ENCODE results near the gene IGFALS.
A peak's percentile ranks its signal among the peaks of the same experiment; 100 is the strongest.

Gene IGFALS

GRCh38 chr16:1775006-1775845 lies 18.3 kb downstream of the IGFALS start:
- ATAC-seq: no peak

DNA sequence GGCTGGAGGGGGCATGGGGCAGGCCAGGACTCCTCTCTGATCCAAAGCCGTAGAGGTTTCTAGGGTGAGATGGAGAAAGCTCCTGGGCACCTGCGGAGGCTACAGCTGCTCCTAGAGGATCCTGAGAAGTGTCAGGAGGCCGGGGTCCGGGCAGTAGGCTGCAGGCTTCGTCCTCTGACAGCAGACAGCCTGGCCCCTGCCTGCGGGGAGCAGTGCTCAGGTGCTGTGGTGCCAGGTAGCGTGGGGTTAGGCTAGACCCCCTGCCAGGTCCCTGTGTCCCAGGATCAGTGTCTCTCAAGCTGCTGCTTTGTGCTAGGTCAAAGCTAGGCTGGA lies 19.1 kb downstream of the IGFALS start:
- ATAC-seq: no peak

DNA sequence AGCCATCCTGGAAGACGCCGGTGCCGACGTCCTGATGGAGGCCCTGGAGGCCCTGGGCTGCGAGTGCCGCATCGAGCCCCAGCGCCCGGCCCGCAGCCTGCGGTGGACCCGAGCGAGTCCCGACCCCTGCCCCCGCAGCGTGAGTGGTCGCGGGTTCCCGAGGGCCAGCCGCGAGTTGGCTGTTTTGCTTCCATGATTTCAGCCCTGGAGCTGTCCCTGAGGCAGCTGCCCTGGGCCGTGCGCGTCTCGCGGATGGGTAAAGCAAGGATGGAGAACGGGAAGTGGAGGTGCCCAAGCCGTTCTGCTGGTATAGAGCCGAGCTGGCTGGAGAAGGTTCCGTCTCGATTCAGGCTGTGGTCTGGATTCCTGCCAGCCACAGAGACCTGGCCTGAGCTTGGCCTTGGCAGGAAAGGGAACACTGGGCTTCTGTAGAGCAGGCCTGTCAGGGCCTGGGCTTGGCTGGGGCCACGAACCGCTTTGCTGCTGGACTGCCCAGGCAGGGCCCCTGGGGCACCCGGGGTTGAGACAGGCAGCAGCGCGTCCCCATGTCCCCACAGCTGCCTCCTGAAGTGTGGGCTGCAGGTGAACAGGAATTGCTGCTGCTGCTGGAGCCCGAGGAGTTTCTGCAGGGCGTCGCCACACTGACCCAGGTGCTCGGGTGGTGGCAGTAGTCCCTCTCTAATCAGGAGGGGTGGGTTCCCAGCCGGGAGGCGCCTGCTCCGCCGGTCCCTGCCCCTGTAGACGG lies 19.6 kb downstream of the IGFALS start:
- no peak for ATAC-seq

DNA sequence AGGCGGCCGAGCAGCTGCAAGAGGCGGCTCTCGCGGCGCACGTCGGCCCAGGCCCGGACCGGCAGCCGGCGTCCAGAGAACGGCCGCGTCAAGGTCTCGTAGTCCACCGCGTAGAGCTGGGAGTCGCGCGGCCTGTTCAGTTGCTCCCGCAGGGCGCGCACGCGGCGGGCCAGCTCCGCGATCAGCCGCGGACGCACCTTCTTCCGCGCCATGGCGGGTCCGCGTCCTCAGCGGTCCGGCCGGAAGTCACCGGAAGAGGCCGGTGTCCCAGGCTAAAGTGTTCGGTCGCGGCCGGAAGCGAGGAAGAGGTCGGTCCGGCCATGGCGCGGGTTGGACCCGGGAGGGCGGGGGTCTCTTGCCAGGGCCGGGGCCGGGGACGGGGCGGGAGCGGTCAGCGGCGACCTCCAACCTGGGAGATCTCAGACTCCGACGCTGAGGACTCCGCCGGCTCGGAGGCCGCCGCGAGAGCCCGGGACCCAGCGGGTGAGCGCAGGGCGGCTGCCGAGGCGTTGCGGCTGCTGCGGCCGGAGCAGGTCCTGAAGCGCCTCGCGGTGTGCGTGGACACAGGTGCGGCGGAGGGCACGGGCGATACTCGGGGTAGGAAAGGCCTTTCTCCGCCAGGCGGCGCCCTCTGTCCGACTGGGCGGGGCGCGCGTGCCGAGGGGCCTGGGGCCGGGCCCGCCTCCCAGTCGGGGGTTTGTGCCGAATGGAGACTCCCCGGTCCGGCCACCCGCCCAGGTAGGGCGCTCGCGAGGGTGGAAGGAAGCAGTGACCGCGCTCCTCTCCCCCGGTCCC lies 20.4 kb downstream of the IGFALS start, which contains the start of gene MRPS34:
MRPS34 (minus strand) TSS at position 227 of the 795 bp plus-strand sequence; CDS start at position 212, 15 bp downstream.
- ATAC-seq: peak; percentile 52

- ATAC-seq: peak; percentile 22
Observed at GRCh38 chr16:1772362-1772907, 21.1 kb downstream of the IGFALS start, which contains the start of gene EME2. Gene EME2 (plus strand): TSS chr16:1772810. CDS start chr16:1773228, 418 bp downstream.

- ATAC-seq: no peak
Observed at GRCh38 chr16:1771864-1772361, 21.6 kb downstream of the IGFALS start.

DNA sequence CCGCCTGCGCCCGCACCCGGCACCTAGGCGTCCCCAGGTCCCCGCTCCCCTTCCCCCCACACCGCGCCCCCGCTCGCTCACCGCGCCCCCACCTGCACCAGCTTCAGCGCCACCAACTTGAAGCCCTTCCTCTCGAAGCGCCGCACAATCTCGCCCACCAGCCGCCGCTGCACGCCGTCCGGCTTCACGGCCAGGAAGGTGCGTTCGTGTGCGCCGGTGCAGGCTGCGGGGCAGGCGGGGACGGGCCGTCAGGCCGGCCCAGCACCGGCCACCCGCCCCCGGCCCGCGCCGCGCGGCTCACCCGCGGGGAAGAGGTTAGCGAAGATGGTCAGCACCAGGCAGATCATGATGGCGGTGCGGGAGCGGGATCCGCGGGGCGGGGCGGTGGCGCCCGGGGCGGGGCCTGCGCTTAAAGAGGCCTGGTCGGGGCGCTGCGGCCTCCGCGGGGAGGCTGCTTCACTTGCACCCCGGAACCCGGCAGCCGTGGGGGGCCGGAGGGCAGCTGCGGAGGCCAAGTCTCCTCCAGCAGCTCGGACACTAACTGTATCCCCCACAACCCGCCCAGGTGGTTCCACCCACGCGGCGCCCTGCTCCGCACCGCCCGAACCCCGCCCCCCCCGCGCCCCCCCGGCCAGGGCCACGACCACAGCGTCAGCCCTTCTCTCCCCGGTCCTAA lies 22.2 kb downstream of the IGFALS start, which contains the start of gene NME3:
NME3 (minus strand) TSS at position 356 of the 676 bp plus-strand sequence; CDS start at position 347, 9 bp downstream.
- peak; percentile 57 to 62 for ATAC-seq

DNA sequence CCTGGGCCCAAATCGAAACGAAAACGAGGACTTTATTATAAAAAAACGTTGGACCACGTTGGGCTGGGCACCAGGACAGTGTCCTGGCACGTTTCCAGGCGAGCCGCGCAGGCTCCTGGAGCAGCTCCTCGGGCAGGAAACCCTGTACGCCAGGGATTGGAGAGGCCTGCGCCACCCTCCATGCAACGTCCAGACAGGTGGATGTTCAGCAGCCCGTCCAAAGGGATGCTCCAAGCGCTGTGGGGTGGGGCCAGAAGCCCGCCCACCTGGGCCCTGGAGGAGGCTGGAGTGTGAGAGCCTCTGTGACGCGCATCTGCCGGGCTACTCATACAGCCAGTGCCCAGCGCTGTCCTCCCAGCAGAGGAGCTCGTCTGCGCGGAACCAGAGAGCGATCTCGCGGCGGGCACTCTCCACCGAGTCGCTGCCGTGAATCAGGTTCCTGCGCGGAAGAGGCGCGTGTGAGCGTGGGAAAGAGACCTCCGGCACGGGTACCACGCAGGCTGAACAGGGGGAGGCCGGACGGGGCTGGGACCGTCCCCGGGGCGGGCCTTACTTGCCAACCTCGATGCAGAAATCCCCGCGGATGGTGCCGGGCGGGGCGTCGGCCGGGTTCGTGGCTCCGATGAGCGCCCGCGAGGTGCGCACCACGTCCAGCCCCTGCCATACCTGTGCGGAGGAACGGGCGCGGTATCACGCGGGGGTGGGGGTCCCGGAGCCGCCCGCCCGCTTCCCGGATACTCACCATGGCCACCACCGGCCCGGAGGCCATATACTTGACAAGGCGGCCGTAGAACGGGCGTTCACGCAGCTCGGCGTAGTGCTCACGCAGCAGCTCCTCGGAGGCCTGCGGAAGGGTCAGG lies 22.9 kb downstream of the IGFALS start:
- ATAC-seq: peak; percentile 17 to 22

DNA sequence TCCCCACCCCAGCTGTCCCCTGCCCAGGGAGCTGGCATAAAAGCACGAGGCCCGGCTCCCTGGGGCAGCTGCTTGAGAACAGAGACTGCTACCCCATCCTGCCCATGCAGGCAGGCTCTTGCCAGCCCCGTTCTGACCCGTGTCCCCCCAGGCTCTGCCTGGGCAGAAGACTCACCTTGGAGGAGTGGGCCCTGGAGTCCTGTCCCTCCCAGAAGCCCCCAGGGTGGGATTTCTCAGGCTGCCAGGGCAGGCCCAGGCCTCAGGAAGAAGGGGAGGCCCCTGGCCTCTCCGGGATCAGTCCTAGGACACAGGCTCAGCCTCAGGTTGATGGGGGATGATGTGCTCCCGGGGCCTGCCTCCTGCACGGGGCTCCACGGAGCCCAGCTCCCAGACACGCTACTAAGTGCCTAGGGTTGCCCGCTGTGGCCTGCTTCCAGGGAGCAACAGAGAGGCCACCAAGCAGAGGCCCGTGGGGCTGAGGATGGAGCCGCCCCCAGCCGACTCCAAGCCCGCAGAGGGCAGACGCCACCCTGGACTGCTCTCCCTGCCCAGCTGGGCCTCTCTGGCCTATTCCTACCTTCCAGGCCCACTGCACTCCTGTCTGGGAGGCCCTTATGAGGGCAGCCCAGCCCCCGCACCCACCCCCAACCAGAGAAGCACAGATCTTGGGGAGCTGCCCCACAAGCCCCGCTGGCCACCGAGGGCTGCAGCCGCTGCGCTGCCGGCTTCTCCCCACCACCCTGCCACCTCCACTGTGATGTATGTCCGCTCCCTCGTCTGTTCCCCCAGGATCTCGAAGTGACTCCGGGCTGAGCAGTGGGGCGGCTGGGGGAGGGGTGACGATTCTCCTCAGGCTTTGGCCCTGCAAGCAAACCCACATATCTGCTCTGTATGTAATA lies 23.9 kb downstream of the IGFALS start:
- ATAC-seq: no peak

DNA sequence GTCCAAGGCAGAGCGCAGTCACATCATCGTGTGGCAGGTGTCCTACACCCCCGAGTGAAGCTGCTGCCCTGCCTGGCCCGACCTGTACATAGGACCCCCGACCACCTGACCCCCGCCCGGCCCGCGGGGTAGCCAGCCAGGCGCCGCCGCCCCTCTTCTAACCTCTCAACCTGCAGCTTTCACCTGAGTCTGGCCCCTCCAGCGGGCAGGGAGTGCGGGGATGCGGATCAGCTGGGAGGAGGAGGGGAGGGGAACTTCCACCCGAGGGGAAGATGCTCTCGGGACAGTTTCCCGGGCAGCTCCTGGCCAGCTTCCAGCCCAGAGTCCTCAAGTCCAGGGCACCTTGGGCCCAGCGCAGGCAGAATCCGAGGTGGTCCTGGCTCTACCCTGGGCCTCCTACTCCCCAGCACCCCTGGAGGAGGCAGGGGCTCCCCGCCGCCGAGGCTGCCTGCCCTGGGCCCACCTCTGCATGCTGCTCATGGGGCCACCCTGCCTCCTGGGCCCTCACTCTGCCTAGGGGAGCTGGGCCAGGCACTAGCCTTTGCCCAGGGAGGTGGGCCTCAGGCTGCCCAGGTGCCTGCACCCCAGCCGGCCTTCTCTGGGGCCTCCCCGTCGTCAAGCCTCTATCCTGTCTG lies 24.6 kb downstream of the IGFALS start:
- ATAC-seq: no peak

DNA sequence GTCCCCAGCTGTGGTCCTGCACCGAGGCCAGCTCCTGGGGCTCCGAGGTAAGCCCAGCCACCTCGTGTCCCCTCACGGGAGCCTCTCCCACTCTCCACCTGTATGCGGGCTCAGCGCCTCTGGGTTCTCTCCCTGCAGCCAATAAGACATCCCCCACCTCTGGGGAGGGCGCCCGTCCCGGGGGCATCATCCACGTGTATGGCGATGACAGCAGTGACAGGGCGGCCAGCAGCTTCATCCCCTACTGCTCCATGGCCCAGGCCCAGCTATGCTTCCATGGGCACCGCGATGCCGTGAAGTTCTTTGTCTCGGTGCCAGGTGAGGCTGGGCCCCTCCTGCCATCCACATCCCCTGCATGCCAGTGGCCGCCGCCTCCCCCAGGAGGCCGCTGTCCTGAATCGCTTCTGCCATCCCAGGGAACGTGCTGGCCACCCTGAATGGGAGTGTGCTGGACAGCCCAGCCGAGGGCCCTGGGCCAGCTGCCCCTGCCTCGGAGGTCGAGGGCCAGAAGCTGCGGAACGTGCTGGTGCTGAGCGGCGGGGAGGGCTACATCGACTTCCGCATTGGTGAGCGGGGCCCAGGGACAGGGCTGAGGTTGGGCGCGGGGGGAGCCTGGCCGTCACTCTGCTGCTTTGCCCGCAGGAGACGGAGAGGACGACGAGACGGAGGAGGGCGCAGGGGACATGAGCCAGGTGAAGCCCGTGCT lies 25.3 kb downstream of the IGFALS start:
- ATAC-seq: no peak

DNA sequence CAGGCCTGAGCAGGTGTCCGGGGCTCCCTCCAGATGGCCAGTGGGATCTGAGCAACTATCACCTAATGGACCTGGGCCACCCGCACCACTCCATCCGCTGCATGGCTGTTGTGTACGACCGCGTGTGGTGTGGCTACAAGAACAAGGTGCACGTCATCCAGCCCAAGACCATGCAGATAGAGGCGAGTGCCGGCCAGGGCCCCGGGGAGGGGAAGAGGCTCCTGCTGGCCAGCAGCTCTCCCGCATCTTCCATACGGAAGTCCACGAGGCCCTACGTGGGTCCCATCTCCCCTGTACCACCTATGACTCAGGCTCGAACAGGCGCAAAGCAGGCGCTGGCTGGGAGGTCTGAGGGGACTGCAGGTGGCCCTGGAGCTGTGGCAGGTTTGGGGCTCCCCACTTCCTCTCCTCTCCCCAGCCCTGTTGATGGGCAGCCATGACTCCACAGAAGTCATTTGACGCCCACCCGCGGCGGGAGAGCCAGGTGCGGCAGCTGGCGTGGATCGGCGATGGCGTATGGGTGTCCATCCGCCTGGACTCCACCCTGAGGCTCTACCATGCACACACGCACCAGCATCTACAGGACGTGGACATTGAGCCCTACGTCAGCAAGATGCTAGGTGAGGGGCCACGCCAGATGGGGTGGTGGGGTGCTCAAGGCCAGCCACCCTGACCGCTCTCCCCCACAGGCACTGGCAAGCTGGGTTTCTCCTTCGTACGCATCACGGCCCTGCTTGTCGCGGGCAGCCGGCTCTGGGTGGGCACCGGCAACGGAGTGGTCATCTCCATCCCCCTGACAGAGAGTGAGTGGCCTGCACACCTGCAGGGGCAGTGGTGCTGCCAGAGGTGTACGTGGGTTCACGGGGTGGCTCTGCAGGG lies 26.1 kb downstream of the IGFALS start:
- no peak for ATAC-seq

- ATAC-seq: no peak
Observed at GRCh38 chr16:1766701-1767100, 26.8 kb downstream of the IGFALS start.

- no peak for ATAC-seq
Observed at GRCh38 chr16:1766231-1766630, 27.3 kb downstream of the IGFALS start.

DNA sequence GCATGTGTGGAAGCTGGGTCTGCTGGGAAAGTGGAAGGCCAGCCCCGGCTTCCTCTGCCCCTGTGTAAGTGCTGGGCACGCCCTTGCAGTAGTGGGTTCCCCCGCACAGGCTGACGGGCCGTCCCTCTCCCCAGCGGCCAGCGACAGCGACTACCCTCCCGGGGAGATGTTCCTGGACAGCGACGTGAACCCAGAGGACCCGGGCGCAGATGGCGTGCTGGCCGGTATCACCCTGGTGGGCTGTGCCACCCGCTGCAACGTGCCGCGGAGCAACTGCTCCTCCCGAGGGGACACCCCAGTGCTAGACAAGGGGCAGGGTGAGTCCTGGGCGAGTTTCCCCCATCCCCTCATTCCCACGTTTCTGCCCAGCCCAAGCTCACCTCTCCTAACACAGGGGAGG lies 27.7 kb downstream of the IGFALS start:
- ATAC-seq: no peak

- ATAC-seq: no peak
Observed at GRCh38 chr16:1764971-1765370, 28.5 kb downstream of the IGFALS start.

All from activated CD4-positive, CD25-positive, alpha-beta regulatory T cell treated with anti-CD3 and anti-CD28 coated beads, Interleukin-2, amount 50 U/mL, for 24 hours (primary cell).